H9 (cell line): Measurements from ENCODE around the gene TRIM37. TPM values are rescaled to one million over a fixed set of nuclear protein-coding genes. Genes with fewer than 3 reads are reported as not detected.

Source experiments
- DNase-seq: peaks from one replicate; pipeline ENCODE4 v3.0.0-alpha.2; 2017
- H2AFZ ChIP-seq: one replicate; pipeline ENCODE4 v1.6.1; 2013; ENCODE audit warnings: mild to moderate bottlenecking, low read length, control low read depth, moderate library complexity
- H2AK5ac ChIP-seq: 2 replicates; pipeline ENCODE4 v1.6.1; 2013; ENCODE audit warnings: low read length, control low read depth, mixed read lengths; ENCODE audit not compliant: insufficient read length
- H2BK120ac ChIP-seq: one replicate; pipeline ENCODE4 v1.6.1; 2013; ENCODE audit warnings: low read depth, mild to moderate bottlenecking, low read length, control low read depth, inconsistent platforms; ENCODE audit not compliant: poor library complexity, severe bottlenecking
- H2BK12ac ChIP-seq: 2 replicates; pipeline ENCODE4 v1.6.1; 2013; ENCODE audit warnings: low read length, control low read depth, mixed read lengths, low read depth; ENCODE audit not compliant: insufficient read length
- H2BK15ac ChIP-seq: 2 replicates; pipeline ENCODE4 v1.6.1; 2013; ENCODE audit warnings: low read depth, low read length, control low read depth
- H2BK20ac ChIP-seq: one replicate; pipeline ENCODE4 v1.6.1; 2013; ENCODE audit warnings: low read depth, mild to moderate bottlenecking, low read length, control low read depth, inconsistent platforms; ENCODE audit not compliant: poor library complexity, severe bottlenecking
- H2BK5ac ChIP-seq: 2 replicates; pipeline ENCODE4 v1.6.1; 2013; ENCODE audit warnings: low read length, control low read depth, mixed read lengths; ENCODE audit not compliant: insufficient read length
- H3K14ac ChIP-seq: 2 replicates; pipeline ENCODE4 v1.6.1; 2013; ENCODE audit warnings: low read length, control low read depth; ENCODE audit not compliant: insufficient read depth
- H3K18ac ChIP-seq: 2 replicates; pipeline ENCODE4 v1.6.1; 2013; ENCODE audit warnings: low read depth, mild to moderate bottlenecking, mixed read lengths, low read length, control low read depth; ENCODE audit not compliant: insufficient read length
- H3K23ac ChIP-seq: 2 replicates; pipeline ENCODE4 v1.6.1; 2013; ENCODE audit warnings: low read length, control low read depth, mixed read lengths, low read depth; ENCODE audit not compliant: insufficient read length
- H3K23me2 ChIP-seq: 2 replicates; pipeline ENCODE4 v1.6.1; 2013; ENCODE audit warnings: low read depth, mild to moderate bottlenecking, mixed read lengths, low read length, control low read depth; ENCODE audit not compliant: insufficient read length, poor library complexity, severe bottlenecking
- H3K27ac ChIP-seq: 2 replicates; pipeline ENCODE4 v1.5.1; 2013; ENCODE audit warnings: low read length, control low read depth, mixed read lengths, low read depth; ENCODE audit not compliant: insufficient read length
- H3K27me3 ChIP-seq: 2 replicates; pipeline ENCODE4 v1.6.1; 2013; ENCODE audit warnings: low read length, control low read depth, inconsistent platforms; ENCODE audit not compliant: insufficient read depth
- H3K4ac ChIP-seq: 2 replicates; pipeline ENCODE4 v1.6.1; 2013; ENCODE audit warnings: low read depth, mild to moderate bottlenecking, control low read depth, inconsistent platforms, low read length, moderate library complexity
- H3K4me1 ChIP-seq: 2 replicates; pipeline ENCODE4 v1.6.1; 2013; ENCODE audit warnings: low read length, control low read depth, inconsistent platforms; ENCODE audit not compliant: insufficient read depth
- H3K4me2 ChIP-seq: 2 replicates; pipeline ENCODE4 v1.6.1; 2013; ENCODE audit warnings: low read length, control low read depth, mixed read lengths; ENCODE audit not compliant: insufficient read length, insufficient read depth
- H3K56ac ChIP-seq: 2 replicates; pipeline ENCODE4 v1.6.1; 2013; ENCODE audit warnings: low read depth, mild to moderate bottlenecking, mixed read lengths, low read length, control low read depth; ENCODE audit not compliant: insufficient read length
- H3K79me1 ChIP-seq: 2 replicates; pipeline ENCODE4 v1.6.1; 2013; ENCODE audit warnings: low read depth, mild to moderate bottlenecking, moderate library complexity, low read length, control low read depth, inconsistent platforms; ENCODE audit not compliant: insufficient read depth, poor library complexity, severe bottlenecking
- H3K79me2 ChIP-seq: 2 replicates; pipeline ENCODE4 v1.6.1; 2013; ENCODE audit warnings: low read length, control low read depth, inconsistent platforms; ENCODE audit not compliant: insufficient read depth
- H3K9ac ChIP-seq: 2 replicates; pipeline ENCODE4 v1.6.1; 2013; ENCODE audit warnings: low read length, control low read depth, mixed read lengths; ENCODE audit not compliant: insufficient read length; ENCODE audit errors: extremely low read depth
- H3K9me3 ChIP-seq: one replicate; pipeline ENCODE4 v1.6.1; 2013; ENCODE audit warnings: low read depth, low read length, inconsistent platforms; ENCODE audit not compliant: control insufficient read depth
- H3T11ph ChIP-seq: one replicate; pipeline ENCODE4 v1.6.1; 2013; ENCODE audit warnings: mild to moderate bottlenecking, low read length, control low read depth, inconsistent platforms
- H4K20me1 ChIP-seq: one replicate; pipeline ENCODE4 v1.6.1; 2013; ENCODE audit not compliant: control insufficient read depth, insufficient read length, insufficient read depth
- H4K5ac ChIP-seq: 2 replicates; pipeline ENCODE4 v1.6.1; 2013; ENCODE audit warnings: low read depth, mild to moderate bottlenecking, mixed read lengths, low read length, control low read depth; ENCODE audit not compliant: insufficient read length
- H4K8ac ChIP-seq: replicated peaks from 2 replicates; pipeline ENCODE4 v1.6.1; 2013; ENCODE audit warnings: low read length, control low read depth, mixed read lengths, low read depth; ENCODE audit not compliant: insufficient read length
- H4K91ac ChIP-seq: 2 replicates; pipeline ENCODE4 v1.6.1; 2013; ENCODE audit warnings: low read depth, mild to moderate bottlenecking, moderate library complexity, mixed read lengths, low read length, control low read depth; ENCODE audit not compliant: insufficient read length
- H3K27ac Mint-ChIP-seq, 3 experiments: 2 replicates in 2 of 3; 3 replicates in 1 of 3; pipeline ENCODE4 v1.8.0; 2020 to 2021; ENCODE audit warnings: mixed read lengths in 3 of 3, mild to moderate bottlenecking in 1 of 3, moderate library complexity in 1 of 3
- H3K27me3 Mint-ChIP-seq: 2 replicates; pipeline ENCODE4 v1.8.0; 2021; ENCODE audit warnings: low read depth, mild to moderate bottlenecking, moderate library complexity, mixed read lengths
- H3K36me3 Mint-ChIP-seq, 3 experiments: 2 replicates in 2 of 3; 3 replicates in 1 of 3; pipeline ENCODE4 v1.8.0; 2020 to 2021; ENCODE audit warnings: low read depth in 3 of 3, mixed read lengths in 3 of 3; ENCODE audit not compliant: insufficient read depth in 1 of 3
- H3K4me1 Mint-ChIP-seq, 2 experiments: 2 replicates each; pipeline ENCODE4 v1.8.0; 2020; ENCODE audit warnings: mixed read lengths in 2 of 2
- H3K4me3 Mint-ChIP-seq, 2 experiments: 2 replicates in 1 of 2; 3 replicates in 1 of 2; pipeline ENCODE4 v1.8.0; 2020 to 2021; ENCODE audit warnings: mild to moderate bottlenecking in 2 of 2, mixed read lengths in 2 of 2, moderate library complexity in 1 of 2
- H3K9me3 Mint-ChIP-seq, 2 experiments: 2 replicates in 1 of 2; 3 replicates in 1 of 2; pipeline ENCODE4 v1.8.0; 2020; ENCODE audit warnings: mild to moderate bottlenecking in 2 of 2, mixed read lengths in 2 of 2, moderate library complexity in 1 of 2
- WGBS: extraction: QIAGEN DNeasy Blood & Tissue Kit; methylation state at CpG from one replicate; pipeline ENCODE4 v1.1.7; 2013; ENCODE audit warnings: missing lambda C conversion rate, low lambda C conversion rate, mixed read lengths; ENCODE audit not compliant: insufficient read length; ENCODE audit errors: extremely low coverage; 5-methylcytosine and 5-hydroxymethylcytosine counted together
- total RNA-seq: library from RNA; stranded (reverse); gene quantifications from 2 replicates; pipeline ENCODE4 v1.2.1, GENCODE V29; 2021
- TF ChIP-seq, protein P1 (sequence below): fragments of 200-600 bp; sonication (generic); conservative IDR thresholded peaks from 3 replicates; pipeline ENCODE4 v1.8.0; 2021; ENCODE audit warnings: antibody characterized with exemption, mild to moderate bottlenecking

Gene TRIM37
- total RNA-seq, 1 experiment from 2014 or later, result 52.1 TPM

DNA sequence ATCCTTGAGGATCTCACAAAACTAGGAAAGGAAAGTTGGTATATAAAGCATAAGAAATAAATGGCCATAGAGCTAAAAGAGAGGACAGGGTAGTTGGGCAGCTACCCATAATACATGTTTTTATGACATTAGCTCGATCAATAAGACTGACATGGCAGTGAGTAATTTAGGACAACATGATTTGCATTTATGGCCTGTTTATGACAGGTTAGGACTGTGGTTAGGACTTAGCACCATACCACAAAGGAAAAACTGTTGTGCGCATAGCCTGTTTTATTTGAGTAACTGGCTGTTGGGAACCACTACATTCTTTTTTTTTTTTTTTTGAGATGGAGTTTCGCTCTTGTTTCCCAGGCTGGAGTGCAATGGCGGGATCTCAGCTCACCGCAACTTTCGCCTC is 18.0 kb upstream of the TRIM37 start:
- H3K4ac ChIP-seq, result no peak overlapping the region
- H3K23ac ChIP-seq, result no peak overlapping the region
- Mint-ChIP-seq H3K4me1 (no peaks in the 10 kb centered on the region), H3K27ac (no peak overlapping the region), H3K9me3 (no peaks in the 10 kb centered on the region), H3K4me3 (no peak overlapping the region), H3K36me3 (peaks cover 18 to 59% (median 53%) of the 10 kb centered on the region in 3 experiments; a peak in 6 of 7 replicates), H3K27me3 (no peaks in the 10 kb centered on the region)
- H3K4me2 ChIP-seq, result no peak overlapping the region
- TF ChIP-seq, protein P1, sequence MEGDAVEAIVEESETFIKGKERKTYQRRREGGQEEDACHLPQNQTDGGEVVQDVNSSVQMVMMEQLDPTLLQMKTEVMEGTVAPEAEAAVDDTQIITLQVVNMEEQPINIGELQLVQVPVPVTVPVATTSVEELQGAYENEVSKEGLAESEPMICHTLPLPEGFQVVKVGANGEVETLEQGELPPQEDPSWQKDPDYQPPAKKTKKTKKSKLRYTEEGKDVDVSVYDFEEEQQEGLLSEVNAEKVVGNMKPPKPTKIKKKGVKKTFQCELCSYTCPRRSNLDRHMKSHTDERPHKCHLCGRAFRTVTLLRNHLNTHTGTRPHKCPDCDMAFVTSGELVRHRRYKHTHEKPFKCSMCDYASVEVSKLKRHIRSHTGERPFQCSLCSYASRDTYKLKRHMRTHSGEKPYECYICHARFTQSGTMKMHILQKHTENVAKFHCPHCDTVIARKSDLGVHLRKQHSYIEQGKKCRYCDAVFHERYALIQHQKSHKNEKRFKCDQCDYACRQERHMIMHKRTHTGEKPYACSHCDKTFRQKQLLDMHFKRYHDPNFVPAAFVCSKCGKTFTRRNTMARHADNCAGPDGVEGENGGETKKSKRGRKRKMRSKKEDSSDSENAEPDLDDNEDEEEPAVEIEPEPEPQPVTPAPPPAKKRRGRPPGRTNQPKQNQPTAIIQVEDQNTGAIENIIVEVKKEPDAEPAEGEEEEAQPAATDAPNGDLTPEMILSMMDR, result no peak
- no peak overlapping the region for H2BK20ac ChIP-seq
- no peak overlapping the region for H3K14ac ChIP-seq
- no peak overlapping the region for H2BK12ac ChIP-seq
- no peak overlapping the region for H2AK5ac ChIP-seq
- no peak overlapping the region for H4K5ac ChIP-seq
- H3K23me2 ChIP-seq, result no peaks in the 10 kb centered on the region
- no peaks in the 10 kb centered on the region for H3K4me1 ChIP-seq
- H3K79me1 ChIP-seq, result peaks cover 6% of the 10 kb centered on the region
- no peak overlapping the region for H4K91ac ChIP-seq
- H2BK120ac ChIP-seq, result no peak overlapping the region
- H3K27ac ChIP-seq, result no peak overlapping the region
- H3K27me3 ChIP-seq, result no peaks in the 10 kb centered on the region
- H3K9ac ChIP-seq, result no peak overlapping the region
- no peak overlapping the region for H3T11ph ChIP-seq
- DNase-seq, result no peak
- H2BK5ac ChIP-seq, result no peak overlapping the region
- no CpG with 5 or more reads among the region's 6 CpGs for WGBS
- H3K18ac ChIP-seq, result no peak overlapping the region
- no peak overlapping the region for H2BK15ac ChIP-seq
- no peak overlapping the region for H3K56ac ChIP-seq
- no peaks in the 10 kb centered on the region for H3K79me2 ChIP-seq
- no peaks in the 10 kb centered on the region for H3K9me3 ChIP-seq
- no peak overlapping the region for H4K8ac ChIP-seq
- no peaks in the 10 kb centered on the region for H4K20me1 ChIP-seq
- H2AFZ ChIP-seq, result no peak overlapping the region
